GM19238 (cell line): ENCODE data around the gene TBC1D9.

Experiments used
- DNase-seq: peaks from one replicate; pipeline ENCODE4 v3.0.0; 2011; ENCODE audit warnings: low spot score; ENCODE audit not compliant: insufficient read length

Gene TBC1D9

DNA sequence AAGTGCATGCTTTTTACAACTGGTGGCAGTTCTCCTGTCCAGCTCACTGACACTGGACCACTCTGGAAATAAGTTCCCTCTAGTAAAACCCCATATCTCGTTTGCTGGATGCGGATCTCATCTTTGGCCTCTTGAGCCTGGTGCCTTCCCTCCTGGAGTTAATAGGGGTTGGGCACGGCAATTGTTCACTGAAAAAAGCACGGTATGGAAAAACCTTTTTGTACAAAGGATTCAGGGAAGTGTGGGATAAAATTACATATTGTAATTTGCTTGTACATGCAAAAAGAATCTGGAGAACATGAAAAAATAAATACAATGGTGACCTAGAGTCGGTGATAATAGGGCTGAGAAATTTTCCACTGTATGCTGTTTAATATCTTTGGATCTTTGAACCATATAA lies 30.6 kb downstream of the TBC1D9 start:
- DNase-seq, result no peak

DNA sequence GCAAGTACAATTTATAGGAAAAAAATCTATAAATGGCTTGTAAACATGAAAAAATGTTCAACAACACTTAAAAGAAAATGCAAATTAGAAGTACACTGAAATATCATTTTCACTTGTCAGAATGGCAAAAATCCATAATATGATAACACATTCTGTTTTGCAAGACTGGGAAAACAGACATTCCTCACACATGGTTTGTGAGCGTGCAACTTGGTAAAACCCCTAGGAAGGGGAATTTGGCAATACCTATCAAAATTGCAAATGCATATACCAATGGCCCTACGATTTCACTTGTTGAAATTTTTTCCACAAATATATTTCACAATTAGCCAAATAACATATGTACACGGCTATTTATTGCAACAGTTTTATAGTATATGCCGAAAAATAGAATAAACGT lies 31.4 kb downstream of the TBC1D9 start:
- no peak for DNase-seq

DNA sequence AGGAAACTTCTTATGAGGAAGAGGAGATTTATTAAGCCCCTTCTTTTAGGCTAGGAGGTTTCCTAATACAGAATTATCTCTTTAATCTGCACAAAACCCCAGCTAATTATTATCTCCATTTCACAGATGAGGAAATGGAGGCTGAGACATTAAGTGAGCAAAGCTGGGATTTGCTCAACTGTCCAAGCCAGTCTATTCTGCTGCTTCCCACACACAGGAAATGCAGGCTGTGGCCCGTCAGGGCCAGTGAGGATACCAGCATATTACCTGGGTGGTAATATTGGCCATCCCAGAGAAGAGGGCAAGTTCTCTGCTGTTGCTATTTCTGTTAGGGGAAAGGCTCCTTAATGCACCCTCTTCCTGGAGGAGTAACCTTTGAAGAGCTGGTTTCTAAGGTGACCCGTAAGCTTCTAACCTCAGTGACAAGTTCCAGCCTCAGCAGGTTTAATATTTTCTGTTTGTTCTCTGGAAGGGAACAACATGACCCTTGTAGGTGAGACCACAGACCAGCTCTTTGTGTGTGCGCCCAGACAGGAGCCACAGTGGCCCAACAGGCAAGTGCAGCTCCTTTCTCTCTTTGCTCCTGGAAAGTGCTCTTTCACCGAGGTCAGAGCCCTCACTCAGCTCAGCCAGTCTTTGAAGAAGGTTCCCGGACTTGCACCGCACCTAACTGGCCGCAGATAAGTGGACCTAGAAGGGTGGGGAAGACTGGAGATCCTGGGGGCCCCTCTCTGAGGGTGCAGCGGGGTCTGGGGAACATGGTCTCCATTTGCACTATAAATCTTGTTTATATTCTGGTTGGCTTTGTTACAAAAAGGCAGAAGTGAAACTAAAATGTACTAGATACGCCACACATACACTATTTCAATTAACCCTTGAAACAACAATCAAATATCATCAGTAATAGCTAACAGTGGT lies 35.5 kb downstream of the TBC1D9 start:
- DNase-seq, result no peak

DNA sequence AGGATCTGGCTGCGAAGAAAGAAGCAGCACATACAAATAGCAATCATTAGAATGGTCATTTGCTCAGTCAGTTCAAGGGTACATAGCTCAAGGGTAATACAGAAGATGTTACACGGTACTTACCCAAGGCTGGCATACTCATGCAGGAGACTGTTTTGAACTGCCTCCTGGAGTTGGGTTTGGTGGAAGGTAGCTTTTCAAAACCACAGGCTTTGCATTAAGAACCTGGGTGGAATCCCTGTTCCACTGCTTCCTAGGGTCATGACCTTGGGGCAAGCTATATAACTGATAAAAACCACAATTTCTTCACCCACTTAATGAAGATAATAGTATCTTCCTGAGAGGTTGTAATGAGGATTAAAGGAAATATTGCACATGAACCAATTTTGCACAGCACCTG lies 36.5 kb downstream of the TBC1D9 start:
- no peak for DNase-seq

DNA sequence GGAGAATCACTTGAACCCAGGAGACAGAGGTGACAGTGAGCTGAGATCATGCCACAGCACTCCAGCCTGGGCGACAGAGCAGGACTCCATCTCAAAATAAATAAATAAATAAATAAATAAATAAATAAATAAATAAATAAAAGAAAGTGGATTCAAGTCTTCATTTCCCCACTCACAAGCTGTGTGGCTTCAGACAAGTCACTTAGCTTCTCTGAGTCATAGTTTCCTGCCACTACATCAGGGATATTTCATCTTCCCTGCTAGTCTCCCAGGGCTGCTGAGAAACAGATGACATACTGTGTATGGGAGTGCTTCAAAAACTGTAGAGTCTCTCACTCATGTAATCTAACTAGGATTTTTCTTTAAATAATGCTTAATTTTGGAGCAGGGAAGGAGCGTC lies 37.2 kb downstream of the TBC1D9 start:
- no peak for DNase-seq

DNA sequence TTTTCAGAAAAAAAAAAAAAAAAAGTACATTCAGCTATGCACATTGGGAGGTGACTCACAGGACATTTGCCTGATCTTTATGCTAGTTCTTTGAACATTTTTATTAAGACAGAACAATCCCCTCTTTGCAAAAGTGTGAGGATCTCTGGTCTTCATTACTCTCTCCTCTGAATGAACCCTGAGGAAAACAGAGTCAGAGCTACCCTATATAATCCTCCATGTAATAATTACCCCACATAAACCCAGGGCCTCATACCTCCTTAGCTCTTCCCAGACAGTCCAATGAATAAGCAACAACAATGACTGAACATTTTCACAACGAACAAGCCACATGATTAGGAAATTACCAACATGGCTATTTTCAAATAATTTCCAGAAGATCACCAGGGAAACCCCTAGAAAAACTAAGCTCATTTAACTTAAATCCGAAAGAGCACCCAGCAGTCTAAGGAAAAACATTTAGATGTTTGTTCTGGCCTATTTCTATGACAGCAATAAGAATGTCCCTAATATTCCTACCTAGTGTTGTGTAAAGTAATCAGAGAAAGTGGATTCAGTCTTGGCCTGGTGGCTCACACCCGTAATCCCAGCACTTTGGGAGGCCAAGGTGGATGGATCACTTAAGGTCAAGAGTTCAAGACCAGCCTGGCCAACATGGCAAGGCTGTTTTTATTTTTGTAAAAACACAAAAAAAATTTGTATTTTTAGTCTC lies 37.8 kb downstream of the TBC1D9 start:
- DNase-seq, result no peak

DNA sequence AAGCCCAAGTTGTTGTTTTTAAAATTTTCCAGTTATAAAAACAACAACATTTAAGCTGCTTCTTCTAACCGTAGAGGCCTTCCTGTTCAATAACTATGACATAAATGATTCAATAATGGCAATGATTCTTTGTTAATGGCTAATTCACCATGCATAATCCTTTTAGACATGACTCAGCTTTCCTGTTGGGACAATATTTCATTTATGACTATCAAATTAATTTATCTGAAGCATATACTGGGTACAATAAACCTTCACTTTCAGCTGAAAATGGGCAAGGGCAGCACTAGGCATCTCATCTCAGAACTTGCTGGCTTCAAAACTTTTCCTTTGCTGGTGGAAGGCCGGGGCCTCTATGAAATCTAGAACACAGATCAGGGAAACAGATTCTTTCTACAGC lies 38.9 kb downstream of the TBC1D9 start:
- no peak for DNase-seq

DNA sequence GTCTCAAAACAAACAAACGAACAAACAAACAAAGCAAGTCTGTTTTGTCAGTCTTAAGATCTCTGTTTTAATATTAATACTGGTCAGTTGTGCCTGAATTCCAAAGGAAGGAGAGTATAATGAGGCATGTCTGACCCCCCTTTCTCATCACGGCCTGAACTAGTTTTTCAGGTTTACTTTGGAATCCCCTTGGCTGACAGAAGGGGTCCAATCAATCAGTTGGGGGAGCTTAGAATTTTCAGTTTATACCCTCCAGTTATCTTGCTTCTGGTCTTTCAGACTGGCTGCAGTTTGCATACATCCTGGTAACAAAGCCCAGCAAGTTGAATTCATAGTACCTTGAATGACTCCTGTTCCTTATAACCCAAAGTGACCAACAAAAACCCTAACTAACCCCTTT lies 41.1 kb downstream of the TBC1D9 start:
- DNase-seq, result no peak

DNA sequence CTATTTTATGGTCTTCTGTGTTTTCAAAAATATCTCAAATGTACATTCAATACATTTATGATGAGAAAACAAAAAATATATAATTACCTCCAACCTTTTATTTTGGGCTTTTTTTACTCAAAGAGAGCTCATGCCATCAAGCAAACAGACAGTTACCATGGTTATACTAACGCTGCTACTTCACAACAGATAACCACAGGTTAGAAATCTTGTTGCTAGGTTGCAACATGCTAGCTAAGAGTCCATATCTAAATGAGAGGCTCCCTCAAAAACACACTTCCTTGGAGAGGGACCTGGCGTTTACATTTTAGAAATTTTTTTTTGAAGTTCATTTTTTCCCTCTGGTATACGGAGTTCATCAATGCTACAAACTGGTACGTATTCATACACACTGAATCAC lies 44.3 kb downstream of the TBC1D9 start:
- no peak for DNase-seq

DNA sequence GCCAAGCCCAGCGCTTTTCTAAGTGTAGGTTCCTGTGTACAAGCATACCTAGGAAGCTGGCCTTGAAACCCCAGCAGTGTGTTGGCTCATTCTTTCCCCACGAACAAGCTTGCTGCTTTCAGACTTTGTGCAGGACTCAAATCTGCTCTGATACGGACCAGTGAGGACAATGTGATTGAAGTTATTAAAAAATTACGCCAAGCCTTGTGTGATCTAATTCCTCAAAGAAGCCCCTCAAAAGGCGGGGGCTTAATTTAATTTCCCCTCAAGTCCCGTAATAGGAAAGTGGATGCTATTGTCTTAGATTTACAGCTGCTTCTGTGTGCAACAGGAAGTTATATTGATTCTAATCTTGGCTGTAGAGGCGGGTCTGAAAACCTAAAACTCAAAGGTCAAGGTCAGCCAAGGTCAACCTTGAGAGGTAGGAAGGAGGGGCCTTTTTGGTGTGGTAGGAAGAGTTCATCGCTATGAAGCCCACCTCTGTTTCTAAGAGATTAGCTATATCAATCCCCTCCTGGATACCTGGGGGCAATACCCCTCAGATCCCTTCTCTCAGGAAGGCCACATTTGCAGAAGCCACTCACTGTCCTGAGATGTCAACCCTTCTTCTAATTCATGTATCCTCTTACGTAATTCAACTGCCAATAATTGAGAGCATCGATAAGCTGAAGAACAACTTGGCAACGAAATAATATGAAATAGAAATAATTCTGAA lies 45.1 kb downstream of the TBC1D9 start:
- DNase-seq, result no peak

DNA sequence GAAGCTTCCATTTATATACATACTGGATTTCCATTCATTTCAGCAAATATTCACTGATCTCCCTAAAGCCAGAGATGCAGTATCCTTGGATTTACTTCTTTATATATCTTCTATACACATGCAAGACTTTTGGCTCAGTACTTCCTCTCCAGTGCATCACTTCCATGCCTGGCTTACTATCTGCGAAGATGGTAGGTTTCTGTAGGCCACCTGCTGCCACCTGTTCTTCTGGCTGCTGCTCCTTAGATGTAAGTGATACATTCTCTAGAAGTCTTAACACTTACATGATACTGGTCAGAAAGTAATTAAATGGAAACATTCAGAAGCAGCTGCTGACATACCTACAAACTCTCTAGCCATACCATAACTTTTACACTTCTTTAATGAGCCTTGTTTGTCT lies 48.9 kb downstream of the TBC1D9 start:
- no peak for DNase-seq

DNA sequence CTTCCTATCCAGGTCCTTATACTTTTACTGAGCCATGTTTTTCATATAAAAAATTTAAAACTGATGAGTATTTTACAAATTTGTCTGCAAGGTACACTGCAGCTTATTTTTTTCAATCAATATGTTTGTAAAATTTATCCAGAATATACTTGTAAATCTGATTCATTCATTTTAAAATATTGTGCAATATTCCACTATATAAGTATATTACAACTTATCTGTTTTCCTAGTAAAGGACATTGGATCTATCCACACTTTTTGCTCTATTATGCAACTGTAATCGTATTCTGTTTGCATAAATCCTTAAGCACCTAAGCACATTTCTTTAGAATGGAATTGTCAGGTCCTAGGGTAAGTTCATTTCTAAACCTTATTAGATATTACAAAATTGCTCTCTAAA lies 49.5 kb downstream of the TBC1D9 start:
- DNase-seq, result no peak

DNA sequence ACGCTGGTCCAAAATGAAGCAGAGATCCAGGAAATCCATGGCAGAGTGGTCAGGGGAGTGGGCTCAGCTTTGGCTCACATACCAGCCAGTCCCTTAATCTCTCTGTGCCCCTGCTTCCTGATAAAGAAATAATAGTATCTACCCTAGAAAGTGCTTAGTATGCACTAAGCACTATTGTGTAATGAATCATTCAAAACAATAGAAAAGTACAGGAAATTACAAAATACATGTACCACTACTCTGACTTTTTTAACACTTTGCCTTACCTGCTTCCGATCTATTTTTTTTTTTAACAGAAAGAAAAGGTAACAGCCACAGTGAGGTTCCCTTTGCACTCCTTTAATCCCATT lies 49.9 kb downstream of the TBC1D9 start:
- no peak for DNase-seq

DNA sequence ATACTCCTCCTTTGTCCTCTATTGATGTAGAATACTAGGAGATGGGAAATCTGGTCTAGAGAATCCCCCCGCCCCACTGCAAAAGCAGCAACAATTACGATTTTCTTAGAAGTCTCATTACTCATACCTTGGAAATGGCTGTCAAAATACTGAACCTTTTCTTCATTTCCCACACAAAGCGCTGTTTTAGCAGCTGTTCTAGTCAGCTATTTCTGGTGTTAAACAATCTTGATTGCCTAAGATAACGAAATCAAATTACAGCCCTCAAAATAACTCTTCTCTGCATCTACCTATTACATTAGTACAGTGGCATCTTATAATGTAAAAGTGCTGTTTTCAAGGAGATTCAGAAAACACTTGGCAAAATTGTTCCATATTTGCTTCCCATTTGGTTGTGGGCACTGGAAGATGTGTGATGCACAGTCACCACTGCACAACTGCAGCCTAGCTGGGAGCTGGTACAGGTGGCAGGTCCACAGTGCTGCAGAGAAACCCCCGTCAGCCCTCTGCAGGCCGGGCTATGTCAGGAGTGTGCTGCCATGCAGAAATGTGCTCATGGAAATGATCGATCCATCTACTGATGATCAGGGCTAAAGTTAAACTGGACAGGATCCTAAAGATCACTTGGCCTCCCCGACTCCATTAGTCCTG lies 50.4 kb downstream of the TBC1D9 start:
- DNase-seq, result no peak

DNA sequence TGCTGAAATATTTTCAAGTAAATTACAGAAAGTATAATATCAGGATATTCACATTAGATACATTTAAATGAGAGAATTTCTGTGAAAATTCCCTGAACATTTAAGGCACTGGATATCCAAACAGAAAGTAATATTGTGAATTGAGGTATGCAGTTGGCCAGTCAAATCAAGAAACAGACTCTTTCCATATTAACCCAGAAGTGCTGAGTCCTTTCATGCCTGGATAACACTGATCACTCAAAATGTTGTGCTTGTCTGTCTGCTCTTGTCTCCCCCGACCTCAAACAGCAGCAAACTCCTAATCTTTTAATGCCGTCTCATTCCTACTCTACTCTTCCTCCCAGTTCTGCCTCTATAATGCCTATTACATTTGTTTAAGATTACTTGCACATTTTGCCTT lies 51.2 kb downstream of the TBC1D9 start:
- DNase-seq, result peak; percentile 9

DNA sequence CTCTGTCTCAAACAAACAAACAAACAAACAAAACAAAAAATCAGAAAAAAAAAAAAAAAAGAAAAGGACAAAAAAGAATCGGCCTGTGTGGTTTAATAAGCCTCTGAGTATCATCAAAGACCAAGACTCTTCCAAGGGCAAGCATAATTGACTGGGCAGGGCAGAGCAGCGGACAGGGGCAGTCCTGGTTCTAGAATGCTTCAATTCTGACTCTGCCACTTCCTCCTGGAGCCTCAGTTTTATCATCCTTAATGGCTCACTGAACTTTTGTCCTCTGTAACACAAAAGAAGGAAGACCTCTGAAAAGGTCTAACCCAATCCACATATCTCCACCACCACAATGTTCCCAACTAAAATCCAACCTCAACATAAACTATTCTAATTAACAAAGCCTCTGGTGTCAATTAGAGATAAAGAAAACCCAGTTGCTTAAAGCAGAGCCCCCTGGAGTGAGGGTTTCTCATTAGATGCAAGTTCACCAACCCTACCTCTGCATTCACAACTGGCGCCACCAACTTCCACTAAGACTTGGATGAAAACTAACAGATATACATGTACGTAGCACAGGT lies 51.7 kb downstream of the TBC1D9 start:
- no peak for DNase-seq

DNA sequence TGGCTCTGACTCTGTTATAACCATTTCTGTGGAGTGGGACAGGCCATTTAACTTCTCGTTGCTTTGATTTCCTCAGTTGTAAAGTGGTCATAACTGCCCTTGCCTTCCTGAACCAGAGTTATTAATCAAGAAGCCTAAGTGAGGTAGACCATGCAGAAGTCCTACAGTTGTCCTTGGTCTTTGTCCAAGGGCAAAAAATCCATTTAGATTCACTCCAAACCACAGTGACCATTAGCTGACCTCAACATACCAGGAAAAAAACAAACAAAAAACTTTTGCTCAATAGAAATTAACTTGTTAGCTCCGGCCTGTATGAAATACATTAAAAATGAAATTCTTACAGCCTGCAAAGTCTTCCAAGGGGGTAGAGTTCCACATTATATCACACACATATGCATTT lies 52.7 kb downstream of the TBC1D9 start:
- no peak for DNase-seq

DNA sequence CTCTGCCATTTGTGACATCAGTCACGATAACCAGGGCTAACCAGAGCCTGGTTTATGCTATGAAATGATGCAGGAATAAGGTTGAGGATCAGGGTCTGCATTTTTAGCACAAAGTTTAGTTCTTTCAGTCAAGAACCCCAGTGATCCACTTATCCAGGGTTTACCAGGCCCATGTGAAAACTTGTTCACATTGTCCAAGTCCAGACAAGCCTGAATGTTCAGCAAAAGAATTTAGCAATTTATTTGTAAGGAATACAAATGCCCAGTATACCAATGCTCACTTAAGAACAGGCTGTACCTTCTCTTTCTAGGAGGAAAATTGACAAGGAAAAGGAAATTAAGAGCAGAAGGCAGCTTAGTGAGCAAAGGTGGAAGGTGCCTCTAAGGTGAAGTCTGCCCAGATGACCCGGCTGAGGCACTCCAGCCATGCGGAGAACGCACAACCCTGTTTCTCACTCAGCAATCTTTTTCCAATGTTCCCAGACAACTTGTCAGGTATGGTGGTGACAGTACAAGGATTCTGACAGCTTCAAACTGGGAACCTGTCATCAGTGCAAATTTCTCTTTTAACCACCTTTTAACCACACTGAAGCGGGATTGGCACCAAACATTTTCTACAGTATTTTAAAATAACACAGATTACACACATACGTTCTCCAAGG lies 54.0 kb downstream of the TBC1D9 start:
- DNase-seq, result no peak

DNA sequence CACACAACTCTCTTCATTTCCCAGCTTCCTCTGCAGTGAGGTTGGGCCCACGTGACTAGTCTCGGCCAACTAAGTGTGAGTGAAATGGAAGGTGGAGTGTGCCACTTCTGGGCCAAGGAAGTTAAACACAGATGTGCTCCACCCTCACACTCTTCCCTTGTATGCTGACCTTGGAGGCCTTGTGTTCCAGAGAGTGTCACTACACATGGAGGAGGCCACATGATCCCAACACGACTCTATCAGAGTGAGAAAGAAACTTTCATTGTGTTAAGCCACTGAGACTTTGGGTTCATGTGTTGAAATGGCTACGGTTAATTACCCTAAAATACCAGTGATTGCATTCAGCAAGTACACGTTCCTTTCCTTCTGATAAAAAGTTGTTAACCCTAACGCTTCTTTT lies 55.1 kb downstream of the TBC1D9 start:
- no peak for DNase-seq

DNA sequence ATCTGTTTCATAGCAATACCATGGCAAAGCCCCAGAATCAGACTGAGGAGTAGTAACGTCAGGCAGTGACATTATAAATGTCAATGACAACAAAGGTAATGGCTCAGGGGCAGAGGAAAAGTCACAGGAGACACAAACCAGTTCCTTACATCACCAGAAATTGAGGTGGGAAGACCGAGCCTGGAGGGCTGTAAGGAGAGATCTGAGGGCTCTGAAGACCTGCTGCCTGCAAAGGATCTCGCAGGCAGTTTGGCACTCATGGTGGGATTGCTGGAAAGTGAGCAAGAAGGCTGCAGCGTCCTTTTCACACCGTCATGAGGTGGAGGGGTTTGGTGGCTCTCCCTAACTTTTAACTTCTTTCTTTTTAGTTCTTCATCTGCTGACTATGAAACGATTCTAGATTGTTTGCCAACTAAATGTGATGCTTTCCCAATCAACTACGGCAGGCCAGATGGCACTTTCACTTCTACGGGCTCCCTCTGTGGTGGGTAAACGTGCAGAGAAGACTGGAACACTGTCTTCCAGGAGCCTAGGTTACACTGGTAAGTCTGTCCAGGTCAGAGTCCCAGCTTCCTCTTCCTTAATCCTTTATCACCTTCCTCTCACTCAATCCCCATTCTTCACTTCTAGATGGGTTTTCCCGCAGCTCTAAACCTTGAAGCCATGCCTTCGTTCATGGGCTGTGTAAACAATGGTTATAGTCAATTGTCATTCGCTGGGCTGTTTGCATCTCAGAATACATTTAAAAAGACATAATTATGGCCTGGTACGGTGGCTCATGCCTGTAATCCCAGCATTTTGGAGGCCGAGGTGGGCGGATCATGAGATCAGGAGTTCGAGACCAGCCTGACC lies 58.2 kb downstream of the TBC1D9 start:
- no peak for DNase-seq
